ENCODE results near the gene NLK. TPM values are rescaled to one million over a fixed set of nuclear protein-coding genes. Genes with fewer than 3 reads are reported as not detected.

Gene NLK
- total and polyA plus RNA-seq, 2 donors (not counting 1 experiment from before 2014, with no cell fraction given) = 12.7 to 24.8 TPM

- H3K27ac ChIP-seq (ENCODE audit: low read length in 2 of 2) = no peak overlapping the region
- DNase-seq (no peak), ATAC-seq (ENCODE audit: low read depth) (no peak)
- no peak overlapping the region for H3K4me3 Mint-ChIP-seq
- intact Hi-C loops (cut with micrococcal nuclease) = no loop called here
- H3K79me2 ChIP-seq (ENCODE audit: control insufficient read depth, insufficient read depth, low read length) = no peaks in the 10 kb centered on the region
- H2AFZ ChIP-seq (ENCODE audit: insufficient read depth, low read depth, low read length, poor library complexity, severe bottlenecking) = no peak overlapping the region
- H3K27me3 ChIP-seq (replicated peaks in 1 of 4; ENCODE audit: control extremely low read depth in 1 of 4, control insufficient read depth in 3 of 4, insufficient read depth in 4 of 4, low read length in 3 of 4) = no peaks in the 10 kb centered on the region
- H3K4me3 ChIP-seq (ENCODE audit: control extremely low read depth in 1 of 5, extremely low read depth in 1 of 5, insufficient read depth in 1 of 5, low read depth in 2 of 5, low read length in 4 of 5) = no peak overlapping the region
- no peaks in the 10 kb centered on the region for H3K4me1 ChIP-seq (ENCODE audit: control insufficient read depth in 2 of 2, insufficient read depth in 2 of 2, low read length in 2 of 2)
- no peaks in the 10 kb centered on the region for H3K27me3 Mint-ChIP-seq
- ChIA-PET CTCF (no interaction called here), POLR2A (no interaction called here)
- H3K36me3 ChIP-seq (replicated peaks in 1 of 2; ENCODE audit: control extremely low read depth in 1 of 2, control insufficient read depth in 1 of 2, extremely low read depth in 1 of 2, insufficient read depth in 2 of 2, low read length in 1 of 2) = peaks cover 0 to 25% of the 10 kb centered on the region in 2 experiments
- H4K20me1 ChIP-seq (ENCODE audit: control insufficient read depth, insufficient read depth, low read length, poor library complexity, severe bottlenecking) = no peaks in the 10 kb centered on the region
- 92% methylated on average over 1 of the region's 2 CpGs for WGBS (ENCODE audit: insufficient coverage)
- H3K4me2 ChIP-seq (replicated peaks; ENCODE audit: low read depth, low read length, poor library complexity, severe bottlenecking) = no peak overlapping the region
- H3K9ac ChIP-seq (ENCODE audit: low read length) = no peak overlapping the region
- H3K9me3 Mint-ChIP-seq (ENCODE audit: insufficient read depth) = no peaks in the 10 kb centered on the region
- TF ChIP-seq EZH2 (IDR thresholded peaks at IDR 0.05; ENCODE audit: borderline replicate concordance, insufficient read depth, low read depth, low read length, poor library complexity, severe bottlenecking) (no peak), CTCF (IDR thresholded peaks at IDR 0.05) (no peak)
- H3K27ac Mint-ChIP-seq = no peak overlapping the region
- no peaks in the 10 kb centered on the region for H3K9me3 ChIP-seq (ENCODE audit: control extremely low read depth in 1 of 3, control insufficient read depth in 2 of 3, insufficient read depth in 1 of 3, low read length in 2 of 3)
- peaks cover 11% of the 10 kb centered on the region for H3K4me1 Mint-ChIP-seq
Observed at GRCh38 chr17:28177351-28177750, 134.9 kb downstream of the NLK start.

- Histone ChIP-seq H3K4me1 (ENCODE audit: control insufficient read depth in 2 of 2, insufficient read depth in 2 of 2, low read length in 2 of 2) (no peaks in the 10 kb centered on the region), H3K27ac (ENCODE audit: low read length in 2 of 2) (no peak overlapping the region), H3K36me3 (replicated peaks in 1 of 2; ENCODE audit: control extremely low read depth in 1 of 2, control insufficient read depth in 1 of 2, extremely low read depth in 1 of 2, insufficient read depth in 2 of 2, low read length in 1 of 2) (peaks cover 0 to 16% of the 10 kb centered on the region in 2 experiments), H2AFZ (ENCODE audit: insufficient read depth, low read depth, low read length, poor library complexity, severe bottlenecking) (no peak overlapping the region), H4K20me1 (ENCODE audit: control insufficient read depth, insufficient read depth, low read length, poor library complexity, severe bottlenecking) (no peaks in the 10 kb centered on the region), H3K4me2 (replicated peaks; ENCODE audit: low read depth, low read length, poor library complexity, severe bottlenecking) (no peak overlapping the region), H3K9ac (ENCODE audit: low read length) (no peak overlapping the region), H3K79me2 (ENCODE audit: control insufficient read depth, insufficient read depth, low read length) (no peaks in the 10 kb centered on the region), H3K4me3 (ENCODE audit: control extremely low read depth in 1 of 5, extremely low read depth in 1 of 5, insufficient read depth in 1 of 5, low read depth in 2 of 5, low read length in 4 of 5) (no peak overlapping the region), H3K27me3 (replicated peaks in 1 of 4; ENCODE audit: control extremely low read depth in 1 of 4, control insufficient read depth in 3 of 4, insufficient read depth in 4 of 4, low read length in 3 of 4) (no peaks in the 10 kb centered on the region), H3K9me3 (ENCODE audit: control extremely low read depth in 1 of 3, control insufficient read depth in 2 of 3, insufficient read depth in 1 of 3, low read length in 2 of 3) (no peaks in the 10 kb centered on the region)
- no peak for DNase-seq
- intact Hi-C loops (cut with micrococcal nuclease) = no loop called here
- H3K27ac Mint-ChIP-seq = no peak overlapping the region
- H3K9me3 Mint-ChIP-seq (ENCODE audit: insufficient read depth) = no peaks in the 10 kb centered on the region
- peaks cover 4% of the 10 kb centered on the region for H3K4me1 Mint-ChIP-seq
- ChIA-PET POLR2A (no interaction called here), CTCF (no interaction called here)
- H3K4me3 Mint-ChIP-seq = no peak overlapping the region
- no peak for TF ChIP-seq CTCF (IDR thresholded peaks at IDR 0.05)
- TF ChIP-seq EZH2 (IDR thresholded peaks at IDR 0.05; ENCODE audit: borderline replicate concordance, insufficient read depth, low read depth, low read length, poor library complexity, severe bottlenecking) = no peak
- no peak for ATAC-seq (ENCODE audit: low read depth)
- no peaks in the 10 kb centered on the region for H3K27me3 Mint-ChIP-seq
- WGBS (ENCODE audit: insufficient coverage) = 94% methylated on average over 3 of the region's 3 CpGs
Observed at GRCh38 chr17:28178800-28179199, 136.3 kb downstream of the NLK start.

All from B cell (primary cell).